Measurements from ENCODE around the gene SPATS2.
"Not testable (repeated sequence)": the region's sequence is repeated elsewhere in the genome, so short reads cannot be mapped to it uniquely, and the experiment has no call there.

SPATS2 gene

DNA sequence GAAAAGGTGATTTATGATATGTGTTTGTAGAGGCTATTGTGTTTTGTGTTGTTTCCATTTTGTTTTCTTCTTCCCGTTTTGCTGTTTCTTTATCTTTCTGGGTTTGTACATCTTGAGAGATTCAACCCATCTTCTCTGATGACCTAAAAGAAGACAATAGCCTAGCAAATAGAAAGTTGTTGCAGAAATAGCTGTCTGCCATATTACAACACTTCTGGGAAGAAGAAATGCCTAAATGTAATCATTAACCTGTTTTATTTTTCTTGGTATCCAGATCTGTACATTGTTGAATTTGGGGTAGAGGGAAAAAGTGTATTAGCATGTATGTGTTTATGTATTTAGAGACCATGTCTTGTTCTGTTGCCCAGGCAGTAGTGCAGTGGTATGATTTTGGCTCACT lies 50.3 kb downstream of the SPATS2 start:
- Histone ChIP-seq H3K4me3 (ENCODE audit: low read length) (no peak overlapping the region), H3K9ac (ENCODE audit: low read depth, low read length) (no peak overlapping the region), H3K27ac (ENCODE audit: low read length) (no peak overlapping the region), H3K27me3 (ENCODE audit: insufficient read depth, low read length) (no peaks in the 10 kb centered on the region), H3K4me1 (ENCODE audit: insufficient read depth, low read length) (0 out of 2 replicates have a peak, but pooled peaks cover 3% of the 10 kb centered on the region), H3K36me3 (ENCODE audit: insufficient read depth, low read depth, low read length) (no peaks in the 10 kb centered on the region), H3K9me3 (ENCODE audit: insufficient read depth, low read depth, low read length) (no peaks in the 10 kb centered on the region)

DNA sequence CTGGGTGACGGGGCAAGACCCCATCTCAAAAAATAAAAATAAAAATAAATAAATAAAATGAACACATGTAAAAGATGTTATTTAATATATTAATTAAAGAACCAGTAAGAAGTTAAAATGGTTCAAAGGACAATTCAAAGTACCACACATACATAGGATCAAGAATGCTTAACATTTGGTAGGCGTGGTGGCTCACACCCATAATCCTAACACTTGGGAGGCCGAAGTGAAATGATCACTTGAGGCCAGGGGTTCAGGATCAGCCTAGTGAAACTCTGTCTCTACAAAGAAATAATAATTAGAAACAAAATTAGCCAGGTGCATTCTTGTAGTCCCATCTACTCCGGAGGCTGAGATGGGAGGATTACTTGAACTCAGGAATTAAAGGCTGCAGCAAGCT lies 53.3 kb downstream of the SPATS2 start:
- Histone ChIP-seq H3K4me1 (ENCODE audit: insufficient read depth, low read length) (0 out of 2 replicates have a peak, but pooled peaks cover 3% of the 10 kb centered on the region), H3K36me3 (ENCODE audit: insufficient read depth, low read depth, low read length) (no peaks in the 10 kb centered on the region), H3K9ac (ENCODE audit: low read depth, low read length) (no peak overlapping the region), H3K27me3 (ENCODE audit: insufficient read depth, low read length) (no peaks in the 10 kb centered on the region), H3K9me3 (ENCODE audit: insufficient read depth, low read depth, low read length) (no peaks in the 10 kb centered on the region), H3K4me3 (ENCODE audit: low read length) (no peak overlapping the region), H3K27ac (ENCODE audit: low read length) (no peak overlapping the region)

GRCh38 chr12:49422114-49422513 lies 54.9 kb downstream of the SPATS2 start:
- H3K27me3 ChIP-seq (ENCODE audit: insufficient read depth, low read length): no peaks in the 10 kb centered on the region
- no peak overlapping the region for H3K9ac ChIP-seq (ENCODE audit: low read depth, low read length)
- no peak overlapping the region for H3K4me3 ChIP-seq (ENCODE audit: low read length)
- H3K36me3 ChIP-seq (ENCODE audit: insufficient read depth, low read depth, low read length): no peaks in the 10 kb centered on the region
- 0 out of 2 replicates have a peak, but pooled peaks cover 3% of the 10 kb centered on the region for H3K4me1 ChIP-seq (ENCODE audit: insufficient read depth, low read length)
- no peak overlapping the region for H3K27ac ChIP-seq (ENCODE audit: low read length)
- H3K9me3 ChIP-seq (ENCODE audit: insufficient read depth, low read depth, low read length): no peaks in the 10 kb centered on the region

DNA sequence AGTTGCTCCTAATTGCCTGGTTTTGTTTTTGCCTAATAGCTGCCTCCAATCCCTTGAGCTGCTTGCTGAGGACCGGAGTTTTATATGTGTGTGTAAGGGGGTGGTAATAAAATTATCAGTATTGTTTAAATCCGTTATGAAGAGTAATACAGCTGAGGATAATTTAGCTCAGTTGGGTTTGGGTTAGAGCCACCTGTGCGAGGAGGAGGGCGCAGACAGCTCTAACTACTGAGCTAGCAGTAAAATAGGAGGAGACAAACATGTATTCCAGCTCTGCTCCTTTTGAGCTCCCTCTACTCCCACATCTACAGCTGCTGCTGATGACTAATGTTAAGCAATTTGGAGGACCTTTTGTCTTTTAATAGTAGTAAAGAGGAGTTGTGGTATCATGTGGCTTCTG lies 61.5 kb downstream of the SPATS2 start:
- H3K9me3 ChIP-seq (ENCODE audit: insufficient read depth, low read depth, low read length): no peaks in the 10 kb centered on the region
- H3K9ac ChIP-seq (ENCODE audit: low read depth, low read length): no peak overlapping the region
- H3K4me1 ChIP-seq (ENCODE audit: insufficient read depth, low read length): 0 out of 2 replicates have a peak, but pooled peaks cover 5% of the 10 kb centered on the region
- no peak overlapping the region for H3K4me3 ChIP-seq (ENCODE audit: low read length)
- H3K27ac ChIP-seq (ENCODE audit: low read length): no peak overlapping the region
- no peaks in the 10 kb centered on the region for H3K27me3 ChIP-seq (ENCODE audit: insufficient read depth, low read length)
- no peaks in the 10 kb centered on the region for H3K36me3 ChIP-seq (ENCODE audit: insufficient read depth, low read depth, low read length)

- Histone ChIP-seq H3K4me1 (ENCODE audit: insufficient read depth, low read length) (0 out of 2 replicates have a peak, but pooled peaks cover 5% of the 10 kb centered on the region), H3K9ac (ENCODE audit: low read depth, low read length) (no peak overlapping the region), H3K27me3 (ENCODE audit: insufficient read depth, low read length) (no peaks in the 10 kb centered on the region), H3K9me3 (ENCODE audit: insufficient read depth, low read depth, low read length) (no peaks in the 10 kb centered on the region), H3K4me3 (ENCODE audit: low read length) (no peak overlapping the region), H3K27ac (ENCODE audit: low read length) (no peak overlapping the region), H3K36me3 (ENCODE audit: insufficient read depth, low read depth, low read length) (no peaks in the 10 kb centered on the region)
Observed at GRCh38 chr12:49432616-49433015, 65.4 kb downstream of the SPATS2 start.

DNA sequence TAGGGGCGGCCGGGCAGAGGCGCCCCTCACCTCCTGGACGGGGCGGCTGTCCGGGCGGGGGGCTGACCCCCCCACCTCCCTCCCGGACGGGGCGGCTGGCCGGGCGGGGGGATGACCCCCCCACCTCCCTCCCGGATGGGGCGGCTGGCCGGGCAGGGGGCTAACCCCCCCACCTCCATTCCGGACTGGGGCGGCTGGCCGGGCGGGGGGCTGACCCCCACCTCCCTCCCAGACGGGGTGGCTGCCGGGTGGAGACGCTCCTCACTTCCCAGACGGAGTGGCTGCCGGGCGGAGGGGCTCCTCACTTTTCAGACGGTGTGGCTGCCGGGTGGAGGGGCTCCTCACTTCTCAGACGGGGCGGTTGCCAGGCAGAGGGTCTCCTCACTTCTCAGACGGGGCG lies 69.5 kb downstream of the SPATS2 start:
- not testable (repeated sequence) for H3K9ac ChIP-seq (ENCODE audit: low read depth, low read length); H3K4me1 ChIP-seq (ENCODE audit: insufficient read depth, low read length); H3K27me3 ChIP-seq (ENCODE audit: insufficient read depth, low read length); H3K4me3 ChIP-seq (ENCODE audit: low read length); H3K36me3 ChIP-seq (ENCODE audit: insufficient read depth, low read depth, low read length); H3K27ac ChIP-seq (ENCODE audit: low read length); H3K9me3 ChIP-seq (ENCODE audit: insufficient read depth, low read depth, low read length)

GRCh38 chr12:49439042-49439441 lies 71.8 kb downstream of the SPATS2 start:
- Histone ChIP-seq H3K9me3 (ENCODE audit: insufficient read depth, low read depth, low read length) (no peaks in the 10 kb centered on the region), H3K27me3 (ENCODE audit: insufficient read depth, low read length) (no peaks in the 10 kb centered on the region), H3K9ac (ENCODE audit: low read depth, low read length) (no peak overlapping the region), H3K36me3 (ENCODE audit: insufficient read depth, low read depth, low read length) (no peaks in the 10 kb centered on the region), H3K4me1 (ENCODE audit: insufficient read depth, low read length) (no peaks in the 10 kb centered on the region), H3K27ac (ENCODE audit: low read length) (no peak overlapping the region), H3K4me3 (ENCODE audit: low read length) (no peak overlapping the region)

- no peaks in the 10 kb centered on the region for H3K27me3 ChIP-seq (ENCODE audit: insufficient read depth, low read length)
- H3K36me3 ChIP-seq (ENCODE audit: insufficient read depth, low read depth, low read length): no peaks in the 10 kb centered on the region
- H3K4me1 ChIP-seq (ENCODE audit: insufficient read depth, low read length): no peaks in the 10 kb centered on the region
- H3K4me3 ChIP-seq (ENCODE audit: low read length): no peak overlapping the region
- no peaks in the 10 kb centered on the region for H3K9me3 ChIP-seq (ENCODE audit: insufficient read depth, low read depth, low read length)
- no peak overlapping the region for H3K9ac ChIP-seq (ENCODE audit: low read depth, low read length)
- H3K27ac ChIP-seq (ENCODE audit: low read length): no peak overlapping the region
Observed at GRCh38 chr12:49440035-49440434, 72.8 kb downstream of the SPATS2 start.

DNA sequence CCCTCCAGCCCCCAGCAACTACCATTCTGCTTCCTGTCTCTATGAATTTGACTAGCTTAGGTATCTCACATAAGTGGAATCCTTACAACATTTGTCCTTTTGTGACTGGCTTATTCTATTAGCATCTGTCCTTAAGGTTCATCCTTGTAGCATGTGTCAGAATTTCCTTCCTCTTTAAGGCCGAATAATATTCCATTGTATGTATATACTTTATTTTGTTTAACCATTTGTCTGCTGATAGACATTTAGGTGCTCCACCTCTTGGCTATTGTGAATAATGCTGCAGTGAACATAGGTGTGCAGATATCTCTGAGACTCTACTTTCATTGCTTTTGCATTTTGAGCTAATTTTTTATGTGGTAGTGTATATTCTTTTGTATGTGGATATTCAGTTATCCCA lies 75.7 kb downstream of the SPATS2 start:
- no peaks in the 10 kb centered on the region for H3K27me3 ChIP-seq (ENCODE audit: insufficient read depth, low read length)
- no peak overlapping the region for H3K27ac ChIP-seq (ENCODE audit: low read length)
- no peaks in the 10 kb centered on the region for H3K4me1 ChIP-seq (ENCODE audit: insufficient read depth, low read length)
- H3K36me3 ChIP-seq (ENCODE audit: insufficient read depth, low read depth, low read length): no peaks in the 10 kb centered on the region
- no peak overlapping the region for H3K9ac ChIP-seq (ENCODE audit: low read depth, low read length)
- H3K9me3 ChIP-seq (ENCODE audit: insufficient read depth, low read depth, low read length): no peaks in the 10 kb centered on the region
- no peak overlapping the region for H3K4me3 ChIP-seq (ENCODE audit: low read length)

DNA sequence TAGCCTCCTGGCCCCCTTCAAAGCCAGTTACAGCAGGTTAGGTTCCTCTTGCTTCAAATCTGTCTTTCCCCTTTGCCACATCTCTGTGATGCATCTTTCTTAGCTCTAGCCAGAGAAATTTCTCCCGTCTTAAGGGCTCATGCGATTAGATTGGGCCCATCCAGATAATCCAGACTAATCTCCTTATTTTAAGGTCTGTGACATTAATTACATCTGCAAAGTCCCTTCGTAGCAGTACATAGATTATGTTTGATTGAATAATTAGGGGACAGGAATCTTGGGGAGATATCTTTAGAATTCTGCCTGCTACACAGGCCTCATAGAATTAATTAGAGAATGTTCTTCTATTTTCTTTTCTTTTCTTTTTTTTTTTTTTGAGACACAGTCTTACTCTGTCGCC lies 79.3 kb downstream of the SPATS2 start:
- Histone ChIP-seq H3K4me3 (ENCODE audit: low read length) (no peak overlapping the region), H3K9ac (ENCODE audit: low read depth, low read length) (no peak overlapping the region)

GRCh38 chr12:49448858-49449257 lies 81.6 kb downstream of the SPATS2 start:
- H3K27ac ChIP-seq (ENCODE audit: low read length): no peak overlapping the region
- H3K27me3 ChIP-seq (ENCODE audit: insufficient read depth, low read length): no peaks in the 10 kb centered on the region
- no peak overlapping the region for H3K4me3 ChIP-seq (ENCODE audit: low read length)
- no peaks in the 10 kb centered on the region for H3K9me3 ChIP-seq (ENCODE audit: insufficient read depth, low read depth, low read length)
- H3K4me1 ChIP-seq (ENCODE audit: insufficient read depth, low read length): no peaks in the 10 kb centered on the region
- no peak overlapping the region for H3K9ac ChIP-seq (ENCODE audit: low read depth, low read length)
- no peaks in the 10 kb centered on the region for H3K36me3 ChIP-seq (ENCODE audit: insufficient read depth, low read depth, low read length)

More for the DNA sequence above, 79.3 kb downstream of the SPATS2 start:
- no peak overlapping the region for H3K27ac ChIP-seq (ENCODE audit: low read length)
- H3K36me3 ChIP-seq (ENCODE audit: insufficient read depth, low read depth, low read length): no peaks in the 10 kb centered on the region
- no peaks in the 10 kb centered on the region for H3K9me3 ChIP-seq (ENCODE audit: insufficient read depth, low read depth, low read length)
- no peaks in the 10 kb centered on the region for H3K4me1 ChIP-seq (ENCODE audit: insufficient read depth, low read length)
- no peaks in the 10 kb centered on the region for H3K27me3 ChIP-seq (ENCODE audit: insufficient read depth, low read length)

- Histone ChIP-seq H3K4me1 (ENCODE audit: insufficient read depth, low read length) (no peaks in the 10 kb centered on the region), H3K27ac (ENCODE audit: low read length) (no peak overlapping the region), H3K9ac (ENCODE audit: low read depth, low read length) (no peak overlapping the region), H3K9me3 (ENCODE audit: insufficient read depth, low read depth, low read length) (no peaks in the 10 kb centered on the region), H3K4me3 (ENCODE audit: low read length) (no peak overlapping the region), H3K36me3 (ENCODE audit: insufficient read depth, low read depth, low read length) (no peaks in the 10 kb centered on the region), H3K27me3 (ENCODE audit: insufficient read depth, low read length) (no peaks in the 10 kb centered on the region)
Observed at GRCh38 chr12:49451468-49452259, 84.4 kb downstream of the SPATS2 start.
